ENCODE measurements around the gene EVI2B. TPM values are rescaled to one million over a fixed set of nuclear protein-coding genes. Genes with fewer than 3 reads are reported as not detected.
"Not testable (repeated sequence)": the region's sequence is repeated elsewhere in the genome, so short reads cannot be mapped to it uniquely, and the experiment has no call there.

The EVI2B gene, protein sequence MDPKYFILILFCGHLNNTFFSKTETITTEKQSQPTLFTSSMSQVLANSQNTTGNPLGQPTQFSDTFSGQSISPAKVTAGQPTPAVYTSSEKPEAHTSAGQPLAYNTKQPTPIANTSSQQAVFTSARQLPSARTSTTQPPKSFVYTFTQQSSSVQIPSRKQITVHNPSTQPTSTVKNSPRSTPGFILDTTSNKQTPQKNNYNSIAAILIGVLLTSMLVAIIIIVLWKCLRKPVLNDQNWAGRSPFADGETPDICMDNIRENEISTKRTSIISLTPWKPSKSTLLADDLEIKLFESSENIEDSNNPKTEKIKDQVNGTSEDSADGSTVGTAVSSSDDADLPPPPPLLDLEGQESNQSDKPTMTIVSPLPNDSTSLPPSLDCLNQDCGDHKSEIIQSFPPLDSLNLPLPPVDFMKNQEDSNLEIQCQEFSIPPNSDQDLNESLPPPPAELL
- not detected in 2 replicates for total RNA-seq (2014; rRNA removed; shearing (Covaris generic))

DNA sequence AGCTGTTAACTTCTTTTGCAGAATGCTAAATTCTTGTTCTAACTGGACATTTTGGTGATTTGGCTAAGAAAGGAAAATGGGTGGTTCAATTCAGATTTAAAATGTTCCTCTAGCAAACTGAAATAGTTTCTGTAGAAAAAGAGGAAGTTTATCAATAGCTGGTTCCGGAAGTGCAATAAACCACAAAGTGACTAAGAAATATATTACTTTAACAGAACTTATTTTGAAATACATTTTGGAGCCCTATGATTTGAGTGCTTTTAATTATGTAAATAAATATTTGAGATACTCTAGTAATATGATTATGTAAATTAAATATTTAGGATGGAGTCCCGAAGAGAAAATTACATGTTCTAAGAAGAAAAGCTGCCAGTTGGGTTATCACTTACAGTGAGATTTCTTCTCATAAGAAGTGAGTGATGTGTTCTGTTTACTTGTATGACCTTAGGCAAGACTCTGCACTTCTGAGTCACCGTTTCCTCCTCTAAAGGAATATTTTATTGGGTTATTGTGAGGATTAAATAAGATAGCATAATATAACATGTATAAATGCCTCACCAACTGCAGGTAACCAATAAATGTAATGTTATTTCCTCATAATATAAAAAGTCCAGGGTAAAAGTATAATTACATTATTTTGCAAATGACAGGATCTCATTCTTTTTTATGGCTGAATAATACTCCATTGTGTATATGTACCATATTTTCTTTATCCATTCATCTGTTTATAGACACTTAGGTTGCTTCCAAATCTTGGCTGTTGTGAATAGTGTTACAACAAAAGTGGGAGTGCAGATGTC lies at the start of gene EVI2B:
Gene EVI2B, minus strand, starts transcription at position 73 of the 800 bp plus-strand sequence. CDS start 8,445 bp downstream, outside the sequence.
- DNase-seq (ENCODE audit: low spot score): no peak

DNA sequence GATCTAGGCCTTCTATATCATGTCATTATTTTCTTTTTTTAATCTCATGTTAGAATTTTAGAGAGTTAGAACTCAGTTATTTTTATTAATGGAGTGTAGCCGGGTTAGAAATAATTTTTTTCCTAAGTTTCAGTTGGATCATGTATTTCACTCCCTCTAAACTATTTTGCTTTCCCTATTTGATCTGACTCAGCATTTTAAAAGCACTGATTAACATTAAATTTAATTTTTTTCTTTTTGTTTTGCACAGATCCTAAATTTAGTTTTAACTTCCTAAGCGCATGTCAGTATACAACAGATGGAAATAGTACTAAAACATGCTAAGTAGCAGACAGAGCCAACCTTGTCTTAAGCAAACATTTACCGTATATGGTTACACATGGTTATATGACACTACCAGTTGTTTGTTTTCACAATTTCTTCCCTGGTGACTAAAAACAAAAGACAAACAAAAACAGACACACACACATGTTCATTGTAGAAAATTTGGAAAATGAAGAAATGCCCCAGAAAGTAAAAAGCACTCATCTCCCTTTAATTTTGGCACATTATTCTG lies 44.1 kb upstream of the EVI2B start:
- no peak for DNase-seq (ENCODE audit: low spot score)

DNA sequence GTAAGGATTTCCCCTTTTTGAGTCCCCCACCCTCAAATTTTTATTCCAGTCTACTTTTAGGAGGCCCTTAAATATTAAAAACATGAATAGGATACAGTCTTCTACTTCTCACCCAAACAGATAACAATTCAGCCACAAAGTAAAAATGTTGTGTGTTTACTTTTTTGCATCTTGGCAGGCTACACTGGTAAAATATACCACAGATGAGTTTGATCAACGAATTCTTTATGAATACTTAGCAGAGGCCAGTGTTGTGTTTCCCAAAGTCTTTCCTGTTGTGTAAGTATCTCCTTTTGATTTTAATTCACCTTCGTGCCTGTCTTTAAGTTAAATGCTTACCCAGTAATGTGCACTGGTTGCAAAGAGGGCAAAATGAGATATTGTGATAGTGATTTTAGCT lies 43.2 kb upstream of the EVI2B start:
- DNase-seq (ENCODE audit: low spot score): no peak

DNA sequence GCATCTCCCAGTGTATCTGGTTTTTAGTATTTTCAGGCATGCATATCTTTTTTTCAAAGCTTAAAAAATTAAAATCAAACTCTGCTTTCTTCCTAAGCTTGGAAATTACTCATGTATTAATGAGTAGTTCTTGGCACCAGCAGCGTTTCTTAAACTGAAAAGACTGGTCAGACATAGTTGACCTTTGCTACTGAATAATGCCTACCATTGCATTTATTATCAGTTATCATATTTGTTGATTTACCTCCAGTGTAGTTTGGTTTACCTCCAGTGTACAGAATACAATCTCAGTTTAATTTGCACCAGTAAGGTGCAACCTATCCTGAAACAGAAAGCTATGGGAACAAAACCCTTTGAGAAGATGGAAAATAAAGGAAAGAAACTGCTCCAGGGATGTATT lies 42.1 kb upstream of the EVI2B start:
- DNase-seq (ENCODE audit: low spot score): no peak

DNA sequence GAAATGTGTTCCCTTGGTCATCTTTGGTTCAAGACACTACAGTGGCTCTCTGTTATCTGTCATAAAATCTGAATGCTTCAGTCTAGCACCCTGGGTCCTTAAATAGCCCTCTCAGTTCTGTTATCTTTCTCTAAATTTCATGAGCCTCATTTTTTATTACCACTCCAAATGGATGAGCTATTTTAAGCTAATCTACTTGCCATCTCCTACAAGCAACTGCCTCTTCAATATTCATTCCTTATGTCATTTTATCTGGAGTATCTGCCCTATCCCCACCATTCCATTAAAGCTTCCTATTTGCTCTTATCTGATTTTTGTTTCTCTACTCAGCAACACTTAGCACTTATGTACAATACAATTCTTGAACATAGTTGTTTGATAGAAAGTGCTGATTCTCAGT lies 35.6 kb upstream of the EVI2B start:
- no peak for DNase-seq (ENCODE audit: low spot score)

DNA sequence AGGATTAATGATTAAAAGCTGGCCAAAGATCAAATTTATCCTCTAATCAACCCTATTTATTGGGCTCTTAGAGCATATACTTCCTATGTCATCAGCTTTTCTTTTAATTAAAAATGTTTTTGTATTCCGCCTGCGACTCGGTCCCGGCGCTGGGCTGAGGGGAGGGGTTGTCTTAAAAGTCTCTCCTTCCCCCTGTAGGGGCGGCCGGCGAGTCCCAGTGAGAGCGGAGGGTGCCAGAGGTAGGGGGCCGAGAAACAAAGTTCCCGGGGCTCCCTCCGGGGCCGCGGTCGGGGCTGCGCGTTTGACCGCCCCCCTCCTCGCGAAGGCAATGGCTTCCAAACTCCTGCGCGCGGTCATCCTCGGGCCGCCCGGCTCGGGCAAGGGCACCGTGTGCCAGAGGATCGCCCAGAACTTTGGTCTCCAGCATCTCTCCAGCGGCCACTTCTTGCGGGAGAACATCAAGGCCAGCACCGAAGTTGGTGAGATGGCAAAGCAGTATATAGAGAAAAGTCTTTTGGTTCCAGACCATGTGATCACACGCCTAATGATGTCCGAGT lies 31.4 kb upstream of the EVI2B start:
- DNase-seq (ENCODE audit: low spot score): not testable (repeated sequence)

DNA sequence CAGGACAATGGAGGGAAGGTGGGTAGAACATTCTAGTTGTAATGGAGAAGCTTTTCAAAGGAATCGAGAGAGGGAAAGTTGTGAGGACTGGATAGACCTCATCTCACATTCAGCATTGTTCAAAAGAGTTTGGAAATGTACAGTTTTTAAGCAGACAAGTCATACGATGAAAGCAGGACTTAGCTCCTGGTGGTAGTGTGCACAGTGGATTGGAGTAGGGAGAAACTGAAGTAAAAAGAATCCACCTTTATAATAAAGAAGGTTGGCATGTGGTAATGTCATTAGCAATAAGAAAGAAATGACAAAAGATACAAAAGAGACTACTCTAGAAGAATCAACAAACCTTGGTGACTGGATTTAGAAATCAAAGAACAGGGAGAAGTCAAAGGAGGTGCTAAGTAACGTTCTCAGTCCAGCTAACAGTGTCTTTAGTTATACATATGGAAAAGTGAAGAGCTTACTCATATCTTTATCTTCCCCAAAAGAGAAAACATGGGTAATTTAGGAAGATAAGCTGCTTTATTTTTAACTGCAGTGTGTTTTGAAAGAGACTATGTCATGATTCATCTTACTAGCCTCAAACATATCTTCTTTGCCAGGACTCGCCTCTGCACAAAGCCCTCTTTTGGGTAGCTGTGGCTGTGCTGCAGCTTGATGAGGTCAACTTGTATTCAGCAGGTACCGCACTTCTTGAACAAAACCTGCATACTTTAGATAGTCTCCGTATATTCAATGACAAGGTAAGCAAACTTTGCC lies 26.2 kb upstream of the EVI2B start:
- no peak for DNase-seq (ENCODE audit: low spot score)

DNA sequence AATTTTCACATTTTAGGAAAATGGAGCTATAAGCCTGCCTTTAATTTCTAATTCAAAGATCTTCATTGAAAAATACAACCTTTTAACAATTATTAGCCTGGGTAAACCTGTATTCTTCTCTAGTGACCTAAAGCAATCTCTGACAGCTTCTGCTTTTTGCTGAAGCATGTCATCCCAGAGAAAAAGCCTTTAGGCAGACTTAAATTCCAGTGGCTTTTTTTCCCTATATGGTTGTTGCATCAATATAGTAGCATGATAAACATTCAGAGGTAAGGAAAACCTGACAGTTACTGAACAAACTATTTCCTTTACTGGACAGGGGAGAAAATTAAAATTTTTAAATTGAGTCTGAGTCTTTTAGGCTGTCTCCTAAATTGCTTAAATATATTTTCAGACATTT lies 15.4 kb upstream of the EVI2B start:
- no peak for DNase-seq (ENCODE audit: low spot score)

DNA sequence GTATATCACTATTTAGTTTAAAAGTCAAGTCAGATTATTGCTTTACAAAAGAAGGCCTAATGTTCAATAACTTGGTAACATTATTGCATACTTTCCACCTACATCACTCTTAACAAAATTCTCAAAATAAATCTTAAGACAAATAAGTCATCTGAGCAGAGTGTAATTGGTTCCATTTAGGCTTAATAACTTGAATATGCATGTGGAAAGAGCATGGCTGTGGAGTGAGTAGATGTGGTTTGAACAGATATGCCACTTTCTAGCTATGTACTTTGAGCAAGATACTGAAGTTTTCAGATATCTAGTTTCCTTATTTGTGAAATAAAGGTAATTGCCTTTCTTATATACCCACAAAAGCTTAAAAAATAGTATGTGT lies 14.3 kb upstream of the EVI2B start:
- no peak for DNase-seq (ENCODE audit: low spot score)

DNA sequence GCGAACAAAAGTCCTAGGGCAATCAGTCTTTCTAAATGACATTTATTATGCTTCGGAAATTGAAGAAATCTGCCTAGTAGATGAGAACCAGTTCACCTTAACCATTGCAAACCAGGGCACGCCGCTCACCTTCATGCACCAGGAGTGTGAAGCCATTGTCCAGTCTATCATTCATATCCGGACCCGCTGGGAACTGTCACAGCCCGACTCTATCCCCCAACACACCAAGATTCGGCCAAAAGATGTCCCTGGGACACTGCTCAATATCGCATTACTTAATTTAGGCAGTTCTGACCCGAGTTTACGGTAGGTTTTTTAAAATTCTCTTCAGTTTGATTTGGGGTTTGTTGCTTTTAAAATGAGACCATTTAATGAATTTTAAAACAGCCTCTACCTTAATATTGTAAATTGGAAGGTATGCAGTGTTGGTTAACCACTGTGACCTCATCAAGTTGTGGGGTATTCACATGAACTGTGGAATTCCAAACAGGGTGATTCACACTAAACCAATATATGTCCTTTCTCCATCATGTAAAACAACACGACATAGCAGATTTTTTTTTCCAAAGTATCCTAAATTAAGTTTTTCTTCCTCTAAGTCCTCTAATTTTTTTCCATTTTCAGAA lies 13.8 kb upstream of the EVI2B start:
- DNase-seq (ENCODE audit: low spot score): no peak

DNA sequence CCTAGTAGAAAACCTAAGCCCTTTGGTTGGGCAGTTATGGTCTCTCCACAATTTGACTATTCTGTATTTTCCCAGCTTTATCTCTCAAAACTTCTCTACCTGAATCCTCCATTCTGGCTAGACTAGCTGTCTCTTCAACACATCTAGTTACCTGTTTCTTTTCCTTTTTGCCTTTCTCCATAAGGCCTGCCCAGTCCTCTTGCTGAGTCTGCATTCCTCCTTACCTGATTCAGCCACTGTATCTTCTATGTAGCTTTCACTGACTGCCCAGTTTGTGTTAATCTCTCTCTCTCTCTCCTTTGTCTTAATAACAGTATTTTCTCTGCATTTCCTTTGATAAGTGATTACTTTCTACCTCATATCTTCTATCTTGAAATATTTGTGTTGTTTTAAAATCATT lies 9.7 kb upstream of the EVI2B start:
- DNase-seq (ENCODE audit: low spot score): no peak

DNA sequence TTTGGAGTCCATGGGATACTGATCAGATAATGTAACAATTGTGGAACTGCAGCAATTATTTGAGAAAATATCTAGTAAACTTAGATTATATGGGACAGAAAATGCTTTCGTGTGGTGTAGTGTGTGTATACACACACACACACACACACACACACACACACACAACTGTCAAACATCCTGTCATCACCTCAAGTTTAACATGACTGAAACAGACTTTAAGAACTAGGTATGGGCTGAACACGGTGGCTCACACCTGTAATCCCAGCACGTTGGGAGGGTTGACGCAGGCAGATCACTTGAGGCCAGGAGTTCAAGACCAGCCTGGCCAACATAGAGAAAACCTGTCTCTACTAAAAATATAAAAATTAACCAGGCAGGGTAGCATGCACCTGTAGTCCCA lies 8.1 kb upstream of the EVI2B start:
- no peak for DNase-seq (ENCODE audit: low spot score)

DNA sequence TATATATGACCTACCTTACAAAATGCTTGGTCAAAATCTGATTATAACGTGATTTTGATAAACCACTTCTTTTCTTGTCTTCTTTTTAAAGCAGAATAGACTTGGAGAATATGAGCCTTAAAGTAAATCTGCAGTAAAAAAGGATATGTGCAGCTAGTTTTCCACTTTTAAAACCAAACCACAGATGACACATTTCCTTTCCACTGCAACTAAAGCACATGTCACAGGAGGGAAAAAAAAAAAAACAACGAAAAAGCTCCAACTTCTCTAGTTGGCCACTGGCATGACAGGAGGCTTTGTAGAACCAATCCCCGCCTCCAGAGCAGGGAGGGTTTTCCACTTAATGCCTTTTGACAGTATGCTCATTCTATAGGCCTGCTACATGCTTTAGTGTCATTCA lies 7.6 kb upstream of the EVI2B start, which contains the start of gene EVI2A:
Gene EVI2A, minus strand, starts transcription at position 142 of the 400 bp plus-strand sequence. CDS start 2,609 bp downstream, outside the sequence.
- no peak for DNase-seq (ENCODE audit: low spot score)

DNA sequence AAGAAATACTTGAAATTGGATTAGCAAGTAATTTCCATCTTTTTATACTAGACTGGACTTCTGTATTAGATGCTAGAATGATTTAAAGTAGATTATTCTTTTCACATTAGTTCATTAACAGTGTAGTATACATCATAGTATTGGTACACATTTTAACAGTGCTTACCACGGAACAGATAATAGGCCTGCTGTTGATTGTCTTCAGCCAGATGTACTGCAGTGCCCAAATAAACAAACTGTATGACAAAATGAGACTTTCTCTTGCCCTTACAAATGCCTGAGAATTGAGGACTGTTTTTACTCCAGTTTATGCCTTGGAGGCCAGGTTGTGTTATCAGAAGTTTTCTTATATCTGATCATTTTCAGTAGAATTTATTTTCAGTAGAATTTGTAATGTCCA lies 6.9 kb upstream of the EVI2B start:
- no peak for DNase-seq (ENCODE audit: low spot score)

DNA sequence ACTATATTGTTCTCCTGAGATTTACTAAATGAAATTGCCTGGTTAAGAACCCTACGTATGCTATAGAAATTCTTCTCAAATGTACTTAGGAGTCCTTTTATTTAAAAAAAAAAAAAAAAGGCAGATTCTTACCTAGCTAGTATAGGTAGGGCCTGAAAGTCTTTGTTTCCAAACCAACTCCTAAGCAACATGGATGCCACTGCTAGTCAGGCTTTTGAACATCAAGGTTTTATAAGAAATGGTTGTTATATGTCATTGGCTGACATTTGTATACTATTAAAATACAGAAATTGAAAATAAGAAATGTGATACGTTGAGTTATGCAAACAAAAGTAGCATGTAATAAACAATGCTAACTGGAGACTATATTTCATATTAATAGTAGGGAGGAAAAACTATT lies 6.4 kb upstream of the EVI2B start:
- no peak for DNase-seq (ENCODE audit: low spot score)

DNA sequence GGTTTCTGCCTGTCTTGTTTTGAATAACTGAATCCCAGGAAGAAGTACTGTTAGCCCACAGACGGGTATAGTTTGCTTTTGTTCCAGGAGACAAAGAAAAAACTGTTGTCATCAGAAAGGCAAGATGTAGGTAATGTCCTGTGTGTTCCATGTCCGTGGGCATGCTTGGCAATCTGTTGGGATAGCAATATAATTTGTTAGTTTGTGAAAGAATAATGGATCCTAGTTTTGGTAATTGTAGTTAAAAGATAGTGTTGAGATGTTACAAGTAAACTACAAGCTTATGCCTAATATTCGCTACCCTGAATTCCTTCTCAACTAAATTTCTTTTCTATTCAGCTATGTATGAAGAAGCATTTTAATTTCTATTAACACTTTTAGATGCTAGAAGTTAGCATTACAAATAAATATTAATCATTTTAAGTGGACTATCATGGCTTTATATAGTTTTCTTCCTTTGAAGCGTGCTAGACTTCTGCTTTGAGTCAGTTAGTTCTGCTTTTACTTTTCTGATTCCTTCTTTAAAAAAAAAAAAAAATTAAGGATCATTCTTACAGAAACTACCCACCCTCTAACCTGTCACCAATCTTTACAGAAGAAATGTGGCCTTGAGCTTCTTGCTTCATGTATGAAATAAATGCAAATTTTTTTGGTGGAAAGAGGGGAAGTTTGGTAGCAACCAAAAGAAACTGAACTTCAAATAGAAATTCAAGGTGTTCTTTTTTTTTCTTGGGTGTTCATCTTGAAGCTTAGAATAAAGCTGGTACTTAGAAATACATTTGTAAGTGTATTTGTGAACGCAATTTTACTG lies 5.2 kb upstream of the EVI2B start:
- no peak for DNase-seq (ENCODE audit: low spot score)

DNA sequence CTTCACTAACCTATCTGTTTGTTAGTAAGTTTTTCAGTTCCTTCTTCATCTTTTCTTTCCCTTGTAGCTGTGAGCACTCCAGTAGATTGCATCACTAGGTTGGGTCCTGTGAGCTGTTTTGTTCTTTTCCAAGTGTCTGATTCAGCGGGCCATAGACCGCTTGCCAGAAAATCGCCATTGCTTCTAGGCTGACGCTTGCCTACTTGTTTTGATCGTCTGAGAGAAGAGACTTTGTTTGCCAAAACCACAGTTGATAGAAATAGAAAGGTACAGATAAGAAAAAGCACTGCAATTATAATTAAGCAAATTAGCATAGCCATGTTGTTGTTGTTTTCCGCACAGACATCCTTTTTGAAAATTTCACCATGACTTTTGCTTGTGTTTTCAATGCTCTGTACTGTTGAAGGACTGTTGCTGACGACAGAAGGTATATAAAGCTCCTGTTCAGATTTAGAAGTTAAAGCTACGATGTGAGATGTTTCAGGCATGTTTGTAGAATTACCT lies 4.5 kb upstream of the EVI2B start:
- DNase-seq (ENCODE audit: low spot score): no peak

DNA sequence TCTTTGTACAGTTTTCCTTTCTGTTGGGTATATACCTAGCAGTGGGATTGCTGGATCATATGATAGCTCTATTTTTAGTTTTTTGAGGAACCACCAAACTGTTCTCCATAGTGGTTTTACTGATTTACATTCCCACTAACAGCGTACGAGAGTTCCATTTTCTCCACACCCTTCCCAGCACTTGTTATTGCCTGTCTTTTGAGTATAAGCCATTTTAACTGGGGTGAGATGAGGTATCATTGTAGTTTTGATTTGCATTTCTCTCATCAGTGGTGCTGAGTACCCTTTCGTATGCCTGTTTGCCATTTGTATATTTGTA lies 887 bp upstream of the EVI2B start:
- DNase-seq (ENCODE audit: low spot score): no peak

DNA sequence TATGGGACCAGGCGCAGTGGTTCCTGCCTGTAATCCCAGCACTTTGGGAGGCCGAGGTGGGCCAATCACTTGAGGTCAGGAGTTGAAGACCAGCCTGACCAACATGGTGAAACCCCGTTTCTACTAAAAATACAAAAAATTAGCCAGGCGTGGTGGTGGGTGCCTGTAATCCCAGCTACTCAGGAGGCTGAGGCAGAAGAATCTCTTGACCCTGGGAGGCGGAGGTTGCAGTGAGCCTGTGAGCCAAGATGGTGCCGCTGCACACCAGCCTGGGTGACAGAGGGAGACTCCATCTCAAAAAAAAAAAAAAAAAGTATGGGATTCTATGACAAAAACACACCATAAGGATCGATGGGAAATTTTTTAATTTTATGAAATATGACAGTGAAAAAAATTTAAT lies 1.6 kb downstream of the EVI2B start:
- DNase-seq (ENCODE audit: low spot score): not testable (repeated sequence)

DNA sequence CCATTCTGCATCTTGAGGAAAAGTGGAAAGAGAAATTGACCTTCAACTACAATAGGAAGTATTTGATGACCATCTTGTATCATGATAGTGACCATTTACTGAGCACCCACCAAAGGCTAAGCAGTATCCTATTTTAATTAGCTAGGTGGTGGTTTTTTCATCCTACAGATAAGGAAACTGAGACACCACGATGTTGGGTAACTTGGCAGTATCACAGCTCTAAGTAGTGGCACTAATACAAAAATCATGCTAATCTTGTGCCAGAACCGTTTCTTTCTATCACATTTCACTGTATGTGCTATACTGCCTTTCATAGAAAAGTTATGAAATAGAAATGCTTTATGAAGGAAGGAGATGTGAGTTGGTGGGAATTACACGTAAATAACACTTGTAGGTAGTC lies 2.3 kb downstream of the EVI2B start:
- no peak for DNase-seq (ENCODE audit: low spot score)

All from HT-29 (cell line).